ENCODE measurements around the gene SCGB1A1.
"Not testable (repeated sequence)": the region's sequence is repeated elsewhere in the genome, so short reads cannot be mapped to it uniquely, and the experiment has no call there.

SCGB1A1 gene, protein sequence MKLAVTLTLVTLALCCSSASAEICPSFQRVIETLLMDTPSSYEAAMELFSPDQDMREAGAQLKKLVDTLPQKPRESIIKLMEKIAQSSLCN

DNA sequence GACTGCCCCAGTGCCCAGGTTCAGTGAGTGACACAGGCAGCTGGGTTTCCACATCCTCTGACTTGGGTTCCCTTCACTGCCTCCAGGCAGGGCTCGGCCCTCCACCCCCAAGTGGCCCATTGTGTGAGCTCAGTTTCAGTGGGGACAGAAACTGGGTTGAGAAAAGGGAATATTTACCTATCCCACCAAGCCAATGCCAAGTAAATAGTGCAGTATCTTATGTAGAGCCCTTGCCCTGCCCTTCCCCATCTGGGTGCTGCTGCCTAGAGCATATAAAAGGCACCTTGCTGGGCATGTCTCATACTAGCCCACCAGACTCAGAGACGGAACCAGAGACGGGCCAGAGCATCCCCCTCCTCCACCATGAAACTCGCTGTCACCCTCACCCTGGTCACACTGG is at the start of gene SCGB1A1:
SCGB1A1 (plus strand) TSS at position 301 of the 400 bp plus-strand sequence; CDS start at position 364, 63 bp downstream.
- TF ChIP-seq, protein P1, sequence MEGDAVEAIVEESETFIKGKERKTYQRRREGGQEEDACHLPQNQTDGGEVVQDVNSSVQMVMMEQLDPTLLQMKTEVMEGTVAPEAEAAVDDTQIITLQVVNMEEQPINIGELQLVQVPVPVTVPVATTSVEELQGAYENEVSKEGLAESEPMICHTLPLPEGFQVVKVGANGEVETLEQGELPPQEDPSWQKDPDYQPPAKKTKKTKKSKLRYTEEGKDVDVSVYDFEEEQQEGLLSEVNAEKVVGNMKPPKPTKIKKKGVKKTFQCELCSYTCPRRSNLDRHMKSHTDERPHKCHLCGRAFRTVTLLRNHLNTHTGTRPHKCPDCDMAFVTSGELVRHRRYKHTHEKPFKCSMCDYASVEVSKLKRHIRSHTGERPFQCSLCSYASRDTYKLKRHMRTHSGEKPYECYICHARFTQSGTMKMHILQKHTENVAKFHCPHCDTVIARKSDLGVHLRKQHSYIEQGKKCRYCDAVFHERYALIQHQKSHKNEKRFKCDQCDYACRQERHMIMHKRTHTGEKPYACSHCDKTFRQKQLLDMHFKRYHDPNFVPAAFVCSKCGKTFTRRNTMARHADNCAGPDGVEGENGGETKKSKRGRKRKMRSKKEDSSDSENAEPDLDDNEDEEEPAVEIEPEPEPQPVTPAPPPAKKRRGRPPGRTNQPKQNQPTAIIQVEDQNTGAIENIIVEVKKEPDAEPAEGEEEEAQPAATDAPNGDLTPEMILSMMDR (IDR thresholded peaks at IDR 0.05; ENCODE audit: borderline replicate concordance, insufficient read depth, low read depth, low read length), result no peak
- H3K4me3 ChIP-seq (ENCODE audit: low read depth, low read length), result no peak within 1 kb of the TSS

- TF ChIP-seq, protein P1 (IDR thresholded peaks at IDR 0.05; ENCODE audit: borderline replicate concordance, insufficient read depth, low read depth, low read length), result no peak
- H3K4me3 ChIP-seq (ENCODE audit: low read depth, low read length), result no peak overlapping the region
Observed at GRCh38 chr11:62370743-62371440, 47.9 kb upstream of the SCGB1A1 start.

DNA sequence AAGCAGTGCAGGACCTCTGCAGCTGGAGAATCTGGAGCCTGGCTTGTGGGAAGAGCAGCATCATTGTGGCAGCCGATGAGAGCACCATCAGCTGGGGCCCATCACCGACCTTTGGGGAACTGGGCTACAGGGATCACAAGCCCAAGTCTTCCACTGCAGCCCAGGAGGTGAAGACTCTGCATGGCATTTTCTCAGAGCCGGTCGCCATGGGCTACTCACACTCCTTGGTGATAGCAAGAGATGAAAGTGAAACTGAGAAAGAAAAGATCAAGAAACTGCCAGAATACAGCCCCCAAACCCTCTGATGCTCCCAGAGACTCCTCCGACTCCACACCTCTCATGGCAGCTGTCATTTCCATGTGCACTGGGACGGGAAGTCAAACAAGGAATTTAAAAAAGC is 46.0 kb upstream of the SCGB1A1 start:
- TF ChIP-seq, protein P1 (IDR thresholded peaks at IDR 0.05; ENCODE audit: borderline replicate concordance, insufficient read depth, low read depth, low read length), result no peak
- H3K4me3 ChIP-seq (ENCODE audit: low read depth, low read length), result no peak overlapping the region

DNA sequence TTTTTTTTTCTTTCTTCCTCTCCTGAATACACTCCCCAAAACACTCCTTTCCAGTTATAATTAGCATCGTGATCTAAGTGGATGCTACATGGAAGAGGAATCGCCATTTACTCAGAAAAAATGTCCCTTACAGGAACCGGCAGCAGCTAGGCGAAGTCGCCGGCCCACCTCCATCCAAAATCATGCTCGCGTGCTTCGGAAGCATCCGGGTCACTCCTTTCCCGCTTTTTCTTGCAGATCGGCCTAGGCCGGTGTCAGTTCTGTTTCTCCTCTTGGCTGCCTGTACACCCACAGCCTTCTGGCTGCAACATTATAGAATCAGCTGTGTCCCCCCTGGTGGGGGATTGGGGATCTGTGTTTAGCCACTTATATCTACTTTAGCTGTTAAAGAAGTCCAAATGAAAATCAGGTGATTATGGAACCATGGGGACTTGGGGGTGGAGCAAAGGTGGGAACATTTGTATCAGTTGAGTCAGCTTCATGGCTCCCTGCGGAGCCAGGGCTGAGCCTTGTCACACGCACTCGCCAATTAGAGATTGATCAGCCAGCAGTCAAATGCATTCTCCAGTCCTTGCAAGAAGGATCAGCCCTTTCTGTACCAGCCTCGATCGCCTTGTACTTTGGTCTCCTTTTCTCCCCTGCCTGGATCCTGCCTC is 45.2 kb upstream of the SCGB1A1 start:
- H3K4me3 ChIP-seq (ENCODE audit: low read depth, low read length), result no peak overlapping the region
- TF ChIP-seq, protein P1 (IDR thresholded peaks at IDR 0.05; ENCODE audit: borderline replicate concordance, insufficient read depth, low read depth, low read length), result no peak

DNA sequence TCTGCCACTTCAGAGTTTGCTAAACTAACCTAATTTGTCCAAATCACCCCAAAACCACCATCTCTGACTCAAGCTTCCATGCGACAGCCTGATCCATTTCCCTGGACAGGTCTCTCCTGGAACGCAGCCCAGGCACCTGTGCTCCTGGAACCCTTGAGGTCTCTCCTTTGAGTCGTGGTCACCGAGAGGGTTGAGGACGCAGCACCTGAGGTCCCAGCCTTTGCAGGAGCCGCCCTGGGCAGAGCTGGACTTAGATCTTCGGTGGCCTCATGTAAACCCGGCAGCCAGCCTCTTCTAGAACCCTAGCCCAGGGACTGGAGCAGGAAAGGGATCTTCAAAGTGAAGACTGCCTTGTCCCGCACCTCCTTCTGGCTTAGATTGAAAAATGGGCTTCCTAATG is 44.0 kb upstream of the SCGB1A1 start:
- H3K4me3 ChIP-seq (ENCODE audit: low read depth, low read length), result no peak overlapping the region
- TF ChIP-seq, protein P1 (IDR thresholded peaks at IDR 0.05; ENCODE audit: borderline replicate concordance, insufficient read depth, low read depth, low read length), result no peak

- not testable (repeated sequence) for H3K4me3 ChIP-seq (ENCODE audit: low read depth, low read length)
Observed at GRCh38 chr11:62378459-62379063, 40.3 kb upstream of the SCGB1A1 start.

DNA sequence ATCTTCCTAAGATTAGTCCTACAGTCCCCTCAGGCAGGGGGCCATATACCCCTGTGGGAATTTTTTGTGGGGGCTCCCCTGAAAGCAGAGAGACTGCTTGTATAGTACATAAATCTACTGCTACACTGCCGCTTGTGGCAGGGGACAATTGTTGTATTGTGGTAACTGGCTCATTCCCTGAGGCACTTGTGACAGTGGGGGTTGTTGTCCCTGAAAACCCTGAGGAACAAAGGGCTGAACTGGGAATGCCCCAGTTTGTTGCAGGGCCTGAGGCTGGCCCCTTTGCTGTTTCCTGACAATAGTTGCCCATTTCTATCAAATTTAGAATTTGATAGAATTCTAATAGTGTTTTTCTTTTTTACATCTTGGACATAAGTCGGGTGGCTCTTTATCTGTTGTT is 39.2 kb upstream of the SCGB1A1 start:
- H3K4me3 ChIP-seq (ENCODE audit: low read depth, low read length), result not testable (repeated sequence)

GRCh38 chr11:62380821-62381245 is 38.0 kb upstream of the SCGB1A1 start:
- TF ChIP-seq, protein P1 (IDR thresholded peaks at IDR 0.05; ENCODE audit: borderline replicate concordance, insufficient read depth, low read depth, low read length), result peak; percentile 62; the same call in 1 of the 2 replicates
- H3K4me3 ChIP-seq (ENCODE audit: low read depth, low read length), result not testable (repeated sequence)

Measured in GM12875 (cell line).